Activated CD8-positive, alpha-beta memory T cell treated with anti-CD3 and anti-CD28 coated beads for 24 hours (primary cell): Measurements from ENCODE around the gene MED17.

Experiments
- DNase-seq: peaks from one replicate; pipeline ENCODE4 v3.0.0-alpha.2; 2020

MED17 gene

GRCh38 chr11:93849751-93850593 is 65.9 kb downstream of the MED17 start:
- no peak for DNase-seq

GRCh38 chr11:93850594-93851018 is 66.5 kb downstream of the MED17 start, which contains the start of gene VSTM5:
TSS of gene VSTM5 (minus strand) at chr11:93850618. CDS start at chr11:93850502, 116 bp downstream.
- DNase-seq, result no peak

- DNase-seq, result no peak
These were observed 68.2 kb downstream of the MED17 start for GRCh38 chr11:93852242-93852641.

GRCh38 chr11:93857413-93858120 is 73.5 kb downstream of the MED17 start:
- DNase-seq, result no peak

GRCh38 chr11:93858121-93858775 is 74.2 kb downstream of the MED17 start:
- no peak for DNase-seq

- no peak for DNase-seq
These were observed 77.7 kb downstream of the MED17 start for GRCh38 chr11:93861808-93862207.
